Ovary (tissue), 9 donors: Measurements from ENCODE around the gene ENTHD1. TPM values are rescaled to one million over a fixed set of nuclear protein-coding genes. Genes with fewer than 3 reads are reported as not detected.

ENCODE experiments used
- DNase-seq, 5 donors: peaks; one replicate each; pipeline ENCODE4 v3.0.0-alpha.2; 2019 to 2020
- H3K27ac ChIP-seq, 2 donors: fragments of 200-600 bp; one replicate each; pipeline versions ENCODE4 v1.5.1 to v1.8.0; 2019 to 2022
- H3K27me3 ChIP-seq: fragments of 200-600 bp; one replicate; pipeline ENCODE4 v1.8.0; 2022
- H3K36me3 ChIP-seq: fragments of 200-600 bp; sonication (generic); one replicate; pipeline ENCODE4 v1.5.1; 2019
- H3K4me1 ChIP-seq: one replicate; pipeline ENCODE4 v1.8.1; 2013; ENCODE audit warnings: mild to moderate bottlenecking, moderate library complexity; ENCODE audit not compliant: insufficient read depth
- H3K4me3 ChIP-seq: fragments of 200-600 bp; sonication (generic); one replicate; pipeline ENCODE4 v1.5.1; 2017
- H3K9me3 ChIP-seq, 2 donors: fragments of 200-600 bp in 1 of 2; sonication (generic) in 1 of 2; one replicate each; pipeline versions ENCODE4 v1.5.1 to v1.8.1; 2013 to 2019; ENCODE audit warnings: mild to moderate bottlenecking in 1 of 2, moderate library complexity in 1 of 2
- CTCF ChIP-seq, 3 donors: fragments of 450-650 bp in 2 of 3; fragments of 200-600 bp in 1 of 3; IDR thresholded peaks; one replicate each; pipeline versions ENCODE4 v1.5.1 to v1.8.0; 2016 to 2022; ENCODE audit warnings: antibody characterized with exemption in 3 of 3, mild to moderate bottlenecking in 1 of 3
- EP300 ChIP-seq: sonication (generic); formaldehyde crosslinking; IDR thresholded peaks from one replicate; pipeline ENCODE4 v1.6.1; 2017; ENCODE audit warnings: antibody characterized with exemption
- POLR2A ChIP-seq: fragments of 450-650 bp; IDR thresholded peaks from one replicate; pipeline ENCODE4 v1.6.1; 2017; ENCODE audit warnings: antibody characterized with exemption, mild to moderate bottlenecking, moderate library complexity
- WGBS, 3 donors: extraction: QIAGEN DNeasy Blood & Tissue Kit in 1 of 3; methylation state at CpG; one replicate each; pipeline versions ENCODE4 v1.1.5 to v1.1.7; 2013 to 2017; 5-methylcytosine and 5-hydroxymethylcytosine counted together
- intact Hi-C, 4 donors: fragments of 100-400 bp; cut with DNase I; formaldehyde crosslinking; loops; one replicate each; pipeline versions ENCODE4 v1.11.0 to v1.15.1; 2022 to 2023
- polyA plus RNA-seq, 2 donors: library from polyadenylated mRNA; stranded (reverse); fragments of 200-250 nt in 1 of 2; fragments of 350-450 nt in 1 of 2; fragmentation: Illumina TruSeq in 1 of 2; extraction: RNeasy Lipid Tissue Mini Kit (QIAGEN cat#74804) in 1 of 2; gene quantifications; one replicate each; pipeline ENCODE4 v1.2.3, GENCODE V29; 2013 to 2014
- total RNA-seq, 7 donors: library from RNA; depleted of rRNA in 2 of 7; stranded (reverse); fragments of >200 nt in 2 of 7; fragmentation: NEBNext Ultra II Directional in 3 of 7; extraction: Animal tissue kit (Norgen Biotek cat#: 25700) in 3 of 7; gene quantifications; one replicate each; pipeline versions ENCODE4 v1.1.0 to v1.2.4, GENCODE V29; 2016 to 2023
- donor health status: DM: no; HTN: no; CAD: no; lungs with moderate emphysema.
- donor health status: DM: no; HTN: no; CAD: no.
- donor health status: Bipolar disorder and iron deficiency.
- donor health status: DM: yes; HTN: yes; CAD: no.
- donor health status: DM: no; HTN: no; CAD: no.
- donor health status: DM: yes; HTN: yes; CAD: no.

The ENTHD1 gene
- total and polyA plus RNA-seq, 9 donors, result 0.23 TPM; not detected in 8

GRCh38 chr22:39724857-39725256 lies 168.7 kb downstream of the ENTHD1 start:
- Histone ChIP-seq H3K27ac (no peak overlapping the region), H3K4me3 (no peak overlapping the region), H3K27me3 (no peaks in the 10 kb centered on the region), H3K36me3 (no peaks in the 10 kb centered on the region), H3K4me1 (no peaks in the 10 kb centered on the region), H3K9me3 (no peaks in the 10 kb centered on the region)
- WGBS, 3 donors, result 87 to 93% (median 92%) methylated on average over 8 to 9 of the region's 9 CpGs
- no peak for TF ChIP-seq EP300
- no peak for TF ChIP-seq CTCF (IDR thresholded peaks at IDR 0.05)
- no peak for TF ChIP-seq POLR2A
- no peak for DNase-seq
- intact Hi-C loops, result no loop called here

- Histone ChIP-seq H3K4me1 (no peaks in the 10 kb centered on the region), H3K36me3 (no peaks in the 10 kb centered on the region), H3K27me3 (no peaks in the 10 kb centered on the region), H3K4me3 (no peak overlapping the region), H3K9me3 (no peaks in the 10 kb centered on the region), H3K27ac (no peak overlapping the region)
- no peak for TF ChIP-seq POLR2A
- no peak for TF ChIP-seq CTCF (IDR thresholded peaks at IDR 0.05)
- no peak for TF ChIP-seq EP300
- WGBS, 3 donors, result 88 to 92% (median 89%) methylated on average over 4 of the region's 4 CpGs
- DNase-seq, result no peak
- intact Hi-C loops, result no loop called here
These were observed 169.2 kb downstream of the ENTHD1 start for GRCh38 chr22:39724390-39724789.

GRCh38 chr22:39723899-39724351 lies 169.6 kb downstream of the ENTHD1 start:
- Histone ChIP-seq H3K4me3 (no peak overlapping the region), H3K36me3 (no peaks in the 10 kb centered on the region), H3K27me3 (no peaks in the 10 kb centered on the region), H3K9me3 (no peaks in the 10 kb centered on the region), H3K4me1 (no peaks in the 10 kb centered on the region), H3K27ac (no peak overlapping the region)
- intact Hi-C loops, result no loop called here
- TF ChIP-seq CTCF (IDR thresholded peaks at IDR 0.05) (no peak), POLR2A (no peak), EP300 (no peak)
- no peak for DNase-seq
- WGBS, 3 donors, result 40 to 56% (median 51%) methylated on average over 3 of the region's 3 CpGs

- H3K27me3 ChIP-seq, result no peaks in the 10 kb centered on the region
- intact Hi-C loops, result no loop called here
- 73 to 81% (median 74%) methylated on average over 10 of the region's 10 CpGs for WGBS, 3 donors
These were observed 170.1 kb downstream of the ENTHD1 start for GRCh38 chr22:39723463-39723862.

More at GRCh38 chr22:39723463-39723862, 170.1 kb downstream of the ENTHD1 start:
- TF ChIP-seq POLR2A (no peak), EP300 (no peak), CTCF (IDR thresholded peaks at IDR 0.05) (no peak)
- H3K4me3 ChIP-seq, result no peak overlapping the region
- H3K27ac ChIP-seq, result no peak overlapping the region
- no peak for DNase-seq
- H3K9me3 ChIP-seq, result no peaks in the 10 kb centered on the region
- no peaks in the 10 kb centered on the region for H3K4me1 ChIP-seq
- H3K36me3 ChIP-seq, result no peaks in the 10 kb centered on the region
